Calu3 (cell line): ENCODE measurements around the gene ZNF202. TPM values are rescaled to one million over a fixed set of nuclear protein-coding genes. Genes with fewer than 3 reads are reported as not detected.

Source experiments
- BruUV-seq: library from RNA; stranded (reverse); fragments of 400-500 nt; replicated peaks from 2 replicates; lab custom pipeline; 2021; lab: Mats Ljungman, UMichigan
- CTCF ChIA-PET: fragments of 300-600 bp; sonication (Branson Sonifier 250); formaldehyde crosslinking; loops from one replicate; lab custom pipeline; 2022; ENCODE audit warnings: antibody characterized with exemption; lab: Charles Lee
- DNase-seq: peaks from one replicate; pipeline ENCODE4 v3.0.0; 2022
- H3K27ac Mint-ChIP-seq: one replicate; pipeline ENCODE4 v1.8.0; 2022; ENCODE audit warnings: mixed read lengths; ENCODE audit not compliant: unreplicated experiment
- H3K27me3 Mint-ChIP-seq: one replicate; pipeline ENCODE4 v1.8.0; 2022; ENCODE audit warnings: mixed read lengths; ENCODE audit not compliant: unreplicated experiment
- H3K36me3 Mint-ChIP-seq: one replicate; pipeline ENCODE4 v1.8.0; 2022; ENCODE audit warnings: mild to moderate bottlenecking, moderate library complexity, mixed read lengths; ENCODE audit not compliant: insufficient read depth, unreplicated experiment
- H3K4me1 Mint-ChIP-seq: one replicate; pipeline ENCODE4 v1.8.0; 2022; ENCODE audit warnings: mild to moderate bottlenecking, low read depth, mixed read lengths; ENCODE audit not compliant: unreplicated experiment
- H3K4me3 Mint-ChIP-seq: one replicate; pipeline ENCODE4 v1.8.0; 2022; ENCODE audit warnings: mild to moderate bottlenecking, low read depth, moderate library complexity, mixed read lengths; ENCODE audit not compliant: unreplicated experiment
- H3K9me3 Mint-ChIP-seq: one replicate; pipeline ENCODE4 v1.8.0; 2022; ENCODE audit warnings: low read depth, mixed read lengths; ENCODE audit not compliant: unreplicated experiment
- CTCF ChIP-seq: fragments of 200-600 bp; IDR thresholded peaks from one replicate; pipeline ENCODE4 v1.8.0; 2022; ENCODE audit warnings: antibody characterized with exemption; ENCODE audit not compliant: unreplicated experiment
- intact Hi-C: fragments of 100-400 bp; cut with micrococcal nuclease; formaldehyde crosslinking; loops from one replicate; pipeline ENCODE4 v1.10.0; 2022; ENCODE audit not compliant: unreplicated experiment
- total RNA-seq: library from RNA; stranded (reverse); gene quantifications from 2 replicates; pipeline ENCODE4 v1.2.3, GENCODE V29; 2022

Gene ZNF202
- total RNA-seq, 1 experiment from 2014 or later: 10.3 TPM

GRCh38 chr11:123696183-123696582 is 45.3 kb downstream of the ZNF202 start:
- BruUV-seq: no TSS peak
- no peak for DNase-seq
- Mint-ChIP-seq H3K27ac (no peak overlapping the region), H3K4me3 (no peak overlapping the region), H3K4me1 (no peaks in the 10 kb centered on the region), H3K27me3 (peaks cover 23% of the 10 kb centered on the region), H3K9me3 (no peaks in the 10 kb centered on the region), H3K36me3 (no peaks in the 10 kb centered on the region)
- intact Hi-C loops: no loop called here
- no peak for TF ChIP-seq CTCF
- CTCF ChIA-PET: no interaction called here

GRCh38 chr11:123695231-123695630 is 46.2 kb downstream of the ZNF202 start:
- peaks cover 32% of the 10 kb centered on the region for H3K27me3 Mint-ChIP-seq
- no peak for DNase-seq
- no TSS peak for BruUV-seq
- H3K27ac Mint-ChIP-seq: no peak overlapping the region
- H3K4me1 Mint-ChIP-seq: no peaks in the 10 kb centered on the region
- intact Hi-C loops: no loop called here
- CTCF ChIA-PET: no interaction called here
- H3K9me3 Mint-ChIP-seq: no peaks in the 10 kb centered on the region
- no peak overlapping the region for H3K4me3 Mint-ChIP-seq
- TF ChIP-seq CTCF: no peak
- no peaks in the 10 kb centered on the region for H3K36me3 Mint-ChIP-seq

- DNase-seq: no peak
- no peak for TF ChIP-seq CTCF
- Mint-ChIP-seq H3K27me3 (peaks cover 39% of the 10 kb centered on the region), H3K4me1 (no peaks in the 10 kb centered on the region), H3K36me3 (no peaks in the 10 kb centered on the region), H3K9me3 (no peaks in the 10 kb centered on the region), H3K4me3 (no peak overlapping the region), H3K27ac (no peak overlapping the region)
- intact Hi-C loops: no loop called here
- CTCF ChIA-PET: interaction anchor here (0.7 kb wide), 1 partner anchor 45 kb away, joined by 3 read pairs; no protein-coding TSS in a partner anchor
- BruUV-seq: no TSS peak
Measured at GRCh38 chr11:123694551-123694950, 46.9 kb downstream of the ZNF202 start.

GRCh38 chr11:123692961-123693360 is 48.5 kb downstream of the ZNF202 start:
- intact Hi-C loops: no loop called here
- no peaks in the 10 kb centered on the region for H3K4me1 Mint-ChIP-seq
- BruUV-seq: no TSS peak
- no peak for DNase-seq
- TF ChIP-seq CTCF: no peak
- H3K27me3 Mint-ChIP-seq: peaks cover 41% of the 10 kb centered on the region
- no peak overlapping the region for H3K4me3 Mint-ChIP-seq
- H3K36me3 Mint-ChIP-seq: no peaks in the 10 kb centered on the region
- H3K27ac Mint-ChIP-seq: no peak overlapping the region
- CTCF ChIA-PET: no interaction called here
- no peaks in the 10 kb centered on the region for H3K9me3 Mint-ChIP-seq
